ENCODE results near the gene GAPDHS.

Gene GAPDHS

GRCh38 chr19:35501684-35502083 is 31.6 kb upstream of the GAPDHS start:
- TF ChIP-seq CTCF (IDR thresholded peaks at IDR 0.05; ENCODE audit: insufficient read depth, missing control alignments), result no peak
- FAIRE-seq, result no peak
- no peak for DNase-seq (ENCODE audit: insufficient read length, low spot score)

- TF ChIP-seq CTCF (IDR thresholded peaks at IDR 0.05; ENCODE audit: insufficient read depth, missing control alignments), result no peak
- no peak for FAIRE-seq
Measured at GRCh38 chr19:35502751-35503150, 30.5 kb upstream of the GAPDHS start.

GRCh38 chr19:35506011-35506410 is 27.2 kb upstream of the GAPDHS start:
- FAIRE-seq (no peak), DNase-seq (ENCODE audit: insufficient read length, low spot score) (no peak)
- TF ChIP-seq CTCF (IDR thresholded peaks at IDR 0.05; ENCODE audit: insufficient read depth, missing control alignments), result no peak

More at GRCh38 chr19:35502751-35503150, 30.5 kb upstream of the GAPDHS start:
- no peak for DNase-seq (ENCODE audit: insufficient read length, low spot score)

- DNase-seq (ENCODE audit: insufficient read length, low spot score) (no peak), FAIRE-seq (no peak)
- TF ChIP-seq CTCF (IDR thresholded peaks at IDR 0.05; ENCODE audit: insufficient read depth, missing control alignments), result no peak
Measured at GRCh38 chr19:35507561-35507960, 25.7 kb upstream of the GAPDHS start.

GRCh38 chr19:35508129-35508528 is 25.1 kb upstream of the GAPDHS start:
- FAIRE-seq (no peak), DNase-seq (ENCODE audit: insufficient read length, low spot score) (no peak)
- TF ChIP-seq CTCF (IDR thresholded peaks at IDR 0.05; ENCODE audit: insufficient read depth, missing control alignments), result no peak

GRCh38 chr19:35509018-35509652 is 24.1 kb upstream of the GAPDHS start:
- TF ChIP-seq CTCF (IDR thresholded peaks at IDR 0.05; ENCODE audit: insufficient read depth, missing control alignments), result no peak
- no peak for FAIRE-seq
- DNase-seq (ENCODE audit: insufficient read length, low spot score), result no peak

- peak; percentile 66 for TF ChIP-seq CTCF (IDR thresholded peaks at IDR 0.05; ENCODE audit: insufficient read depth, missing control alignments)
- DNase-seq (ENCODE audit: insufficient read length, low spot score) (peak; percentile 89), FAIRE-seq (no peak)
Measured at GRCh38 chr19:35509861-35510625, 23.2 kb upstream of the GAPDHS start.
